GM23338 (cell line): ENCODE results near the gene MNX1. TPM values are rescaled to one million over a fixed set of nuclear protein-coding genes. Genes with fewer than 3 reads are reported as not detected.

Experiments
- ATAC-seq: fragments of 200-7000 bp; cut with Tn5 transposase; 3 replicates; pipeline ENCODE4 v1.9.1; 2020
- DNase-seq: peaks from one replicate; pipeline ENCODE4 v3.0.0-alpha.2; 2015; ENCODE audit warnings: low spot score
- H2AFZ ChIP-seq: fragments of 200-600 bp; sonication (generic); 2 replicates; pipeline ENCODE4 v1.8.0; 2016; ENCODE audit warnings: antibody characterized with exemption, mild to moderate bottlenecking, moderate library complexity
- H3F3A ChIP-seq: fragments of 200-600 bp; sonication (generic); replicated peaks from 2 replicates; pipeline ENCODE4 v1.8.0; 2017; ENCODE audit warnings: antibody characterized with exemption, mixed run types, low read depth
- H3K27ac ChIP-seq: fragments of 200-600 bp; sonication (generic); 2 replicates; pipeline ENCODE4 v1.6.1; 2016; ENCODE audit warnings: low read depth
- H3K27me3 ChIP-seq: fragments of 200-600 bp; sonication (generic); 2 replicates; pipeline ENCODE4 v1.8.0; 2016; ENCODE audit warnings: mild to moderate bottlenecking, mixed run types, moderate library complexity; ENCODE audit not compliant: insufficient read depth
- H3K36me3 ChIP-seq: fragments of 200-600 bp; sonication (generic); 2 replicates; pipeline ENCODE4 v1.8.0; 2016; ENCODE audit warnings: mild to moderate bottlenecking; ENCODE audit not compliant: insufficient read depth
- H3K4me1 ChIP-seq: fragments of 200-600 bp; sonication (generic); 2 replicates; pipeline ENCODE4 v1.8.0; 2016; ENCODE audit warnings: mild to moderate bottlenecking, moderate library complexity; ENCODE audit not compliant: insufficient read depth
- H3K4me2 ChIP-seq: fragments of 200-600 bp; sonication (generic); 2 replicates; pipeline ENCODE4 v1.7.1; 2017; ENCODE audit warnings: mixed run types
- H3K4me3 ChIP-seq: fragments of 200-600 bp; sonication (generic); 2 replicates; pipeline ENCODE4 v1.6.1; 2016; ENCODE audit warnings: mixed run types
- H3K79me2 ChIP-seq: fragments of 200-600 bp; sonication (generic); replicated peaks from 2 replicates; pipeline ENCODE4 v1.8.0; 2017; ENCODE audit warnings: mild to moderate bottlenecking; ENCODE audit not compliant: insufficient read depth
- H3K9me2 ChIP-seq: fragments of 200-600 bp; sonication (generic); 2 replicates; pipeline ENCODE4 v1.8.0; 2017; ENCODE audit not compliant: insufficient read depth
- H4K20me1 ChIP-seq: fragments of 200-600 bp; sonication (generic); replicated peaks from 2 replicates; pipeline ENCODE4 v1.8.0; 2017; ENCODE audit warnings: mild to moderate bottlenecking; ENCODE audit not compliant: insufficient read depth
- H3K27ac Mint-ChIP-seq: 2 replicates; pipeline ENCODE4 v1.8.0; 2020; ENCODE audit warnings: inconsistent platforms, mild to moderate bottlenecking, moderate library complexity, mixed read lengths
- H3K27me3 Mint-ChIP-seq: 3 replicates; pipeline ENCODE4 v1.8.0; 2022; ENCODE audit warnings: low read depth, mild to moderate bottlenecking, moderate library complexity, mixed read lengths, inconsistent platforms; ENCODE audit not compliant: insufficient read depth, poor library complexity
- H3K36me3 Mint-ChIP-seq: 3 replicates; pipeline ENCODE4 v1.8.0; 2021; ENCODE audit warnings: low read depth, mild to moderate bottlenecking, inconsistent platforms, moderate library complexity, mixed read lengths
- H3K4me1 Mint-ChIP-seq: 3 replicates; pipeline ENCODE4 v1.8.0; 2020; ENCODE audit warnings: mild to moderate bottlenecking, inconsistent platforms, mixed read lengths
- H3K4me3 Mint-ChIP-seq: 3 replicates; pipeline ENCODE4 v1.8.0; 2021; ENCODE audit warnings: moderate library complexity, mild to moderate bottlenecking, inconsistent platforms, mixed read lengths
- H3K9me3 Mint-ChIP-seq: 3 replicates; pipeline ENCODE4 v1.8.0; 2020; ENCODE audit warnings: moderate library complexity, mild to moderate bottlenecking, inconsistent platforms, mixed read lengths
- CREB1 ChIP-seq: fragments of 250-450 bp; sonication (Bioruptor Pico); IDR thresholded peaks from 2 replicates; pipeline ENCODE4 v1.5.0; 2020; ENCODE audit warnings: low read depth, mild to moderate bottlenecking, moderate library complexity
- CTCF ChIP-seq, 2 experiments: fragments of 200-600 bp in 1 of 2; sonication (generic) in 1 of 2; conservative IDR thresholded peaks; 2 replicates each; pipeline versions ENCODE4 v1.5.1 to v1.6.1; 2016 to 2017; ENCODE audit warnings: antibody characterized with exemption in 2 of 2, low read depth in 2 of 2, mild to moderate bottlenecking in 2 of 2, moderate library complexity in 1 of 2
- ETS1 ChIP-seq: IDR thresholded peaks from 2 replicates; pipeline ENCODE4 v1.6.1; 2016; ENCODE audit warnings: antibody characterized with exemption
- EZH2 ChIP-seq: fragments of 200-600 bp; sonication (generic); IDR thresholded peaks from one replicate; pipeline ENCODE4 v1.8.0; 2017; ENCODE audit warnings: antibody characterized with exemption, mild to moderate bottlenecking, low read depth; ENCODE audit not compliant: unreplicated experiment
- EZH2phosphoT487 ChIP-seq: fragments of 200-600 bp; sonication (generic); IDR thresholded peaks from one replicate; pipeline ENCODE4 v1.8.1; 2018; ENCODE audit warnings: antibody characterized with exemption; ENCODE audit not compliant: unreplicated experiment
- JUNB ChIP-seq: IDR thresholded peaks from one replicate; pipeline ENCODE4 v1.6.1; 2016; ENCODE audit warnings: antibody characterized with exemption; ENCODE audit not compliant: unreplicated experiment
- NANOG ChIP-seq: IDR thresholded peaks from 2 replicates; pipeline ENCODE4 v1.6.1; 2016; ENCODE audit warnings: antibody characterized with exemption, borderline replicate concordance
- POLR2AphosphoS5 ChIP-seq: IDR thresholded peaks from 2 replicates; pipeline ENCODE4 v1.6.1; 2016; ENCODE audit warnings: antibody characterized with exemption, low read depth
- REST ChIP-seq: IDR thresholded peaks from one replicate; pipeline ENCODE4 v1.6.1; 2018; ENCODE audit warnings: antibody characterized with exemption; ENCODE audit not compliant: unreplicated experiment
- ZNF114 ChIP-seq: fragments of 250-450 bp; sonication (Bioruptor Pico); IDR thresholded peaks from 2 replicates; pipeline ENCODE4 v1.5.0; 2020; ENCODE audit warnings: mild to moderate bottlenecking, moderate library complexity
- ZNF331 ChIP-seq: fragments of 250-450 bp; sonication (Bioruptor Pico); IDR thresholded peaks from 2 replicates; pipeline ENCODE4 v1.5.0; 2020; ENCODE audit warnings: low read depth, mild to moderate bottlenecking, moderate library complexity
- polyA plus RNA-seq: library from polyadenylated mRNA; unstranded; fragments of >200 nt; fragmentation: Nextera tagmentation; extraction: Ambion mirVana; gene quantifications from 2 replicates; pipeline ENCODE4 v1.2.1, GENCODE V29; 2016
- total RNA-seq: library from RNA; depleted of rRNA; stranded (reverse); fragments of >200 nt; shearing (Covaris generic); gene quantifications from 2 replicates; pipeline ENCODE4 v1.2.3, GENCODE V29; 2014

The MNX1 gene
- total and polyA plus RNA-seq, 2 experiments from 2014 or later = 0.14 to 0.24 TPM

- no peaks in the 10 kb centered on the region; the same call in 1 of the 2 replicates for H4K20me1 ChIP-seq
- Mint-ChIP-seq H3K27me3 (peaks cover 6% of the 10 kb centered on the region), H3K4me3 (no peak overlapping the region), H3K27ac (no peak overlapping the region), H3K36me3 (peaks cover 4% of the 10 kb centered on the region; the same call in 2 of the 3 replicates), H3K9me3 (0 out of 3 replicates have a peak, but pooled peaks cover 2% of the 10 kb centered on the region), H3K4me1 (no peaks in the 10 kb centered on the region)
- TF ChIP-seq CTCF (conservative IDR thresholded peaks at IDR 0.05; ENCODE audit: low read depth in 2 of 2) = peak; percentile 8 to 36; a peak in 2 of 4 replicates
- TF ChIP-seq EZH2phosphoT487 = no peak
- no peak overlapping the region for H2AFZ ChIP-seq
- no peak overlapping the region for H3K27ac ChIP-seq
- H3K79me2 ChIP-seq = no peaks in the 10 kb centered on the region
- no peaks in the 10 kb centered on the region for H3K27me3 ChIP-seq
- ATAC-seq (peak; percentile 64), DNase-seq (no peak)
- 0 out of 2 replicates have a peak, but pooled peaks cover 7% of the 10 kb centered on the region for H3F3A ChIP-seq
- H3K4me1 ChIP-seq = no peaks in the 10 kb centered on the region
- H3K4me2 ChIP-seq = no peak overlapping the region
- no peaks in the 10 kb centered on the region for H3K36me3 ChIP-seq
- H3K4me3 ChIP-seq = no peak overlapping the region
- H3K9me2 ChIP-seq = no peaks in the 10 kb centered on the region
These were observed 25.1 kb downstream of the MNX1 start for GRCh38 chr7:156985101-156985992.

- H3K4me1 Mint-ChIP-seq = no peaks in the 10 kb centered on the region
- 0 out of 2 replicates have a peak, but pooled peaks cover 7% of the 10 kb centered on the region for H3F3A ChIP-seq
- H3K27ac Mint-ChIP-seq = no peak overlapping the region
- H3K9me2 ChIP-seq = no peaks in the 10 kb centered on the region
- H3K4me2 ChIP-seq = no peak overlapping the region
- H3K9me3 Mint-ChIP-seq = peaks cover 8% of the 10 kb centered on the region; the same call in 2 of the 3 replicates
- no peaks in the 10 kb centered on the region for H3K36me3 ChIP-seq
- H2AFZ ChIP-seq = no peak overlapping the region
- ATAC-seq (no peak), DNase-seq (no peak)
- no peak overlapping the region for H3K4me3 ChIP-seq
- no peaks in the 10 kb centered on the region; the same call in 1 of the 2 replicates for H4K20me1 ChIP-seq
- H3K4me3 Mint-ChIP-seq = no peak overlapping the region
- no peak overlapping the region for H3K27ac ChIP-seq
- H3K27me3 ChIP-seq = no peaks in the 10 kb centered on the region
- peaks cover 10% of the 10 kb centered on the region; the same call in 2 of the 3 replicates for H3K36me3 Mint-ChIP-seq
- H3K27me3 Mint-ChIP-seq = peaks cover 5% of the 10 kb centered on the region
- no peaks in the 10 kb centered on the region for H3K79me2 ChIP-seq
- no peaks in the 10 kb centered on the region for H3K4me1 ChIP-seq
- TF ChIP-seq JUNB (no peak), NANOG (no peak), ETS1 (no peak), ZNF114 (CRISPR knock-in tag) (no peak), EZH2 (no peak), CREB1 (no peak), ZNF331 (CRISPR knock-in tag) (no peak), POLR2AphosphoS5 (no peak), EZH2phosphoT487 (no peak), REST (no peak)
These were observed 26.1 kb downstream of the MNX1 start for GRCh38 chr7:156984174-156984891.
